Stimulated activated CD8-positive, alpha-beta memory T cell treated with anti-CD3 and anti-CD28 coated beads, Interleukin-12 subunit alpha, Interleukin-12 subunit beta, amount 100 ng/mL, for 4 hours (primary cell): Measurements from ENCODE around the gene TMEM63C.

Experiments used
- DNase-seq: peaks from one replicate; pipeline ENCODE4 v3.0.0-alpha.2; 2020; ENCODE audit warnings: low read depth

TMEM63C gene

GRCh38 chr14:77221241-77221871 lies 39.8 kb downstream of the TMEM63C start:
- no peak for DNase-seq

- DNase-seq = no peak
Measured at GRCh38 chr14:77222546-77223225, 41.1 kb downstream of the TMEM63C start.

- DNase-seq = no peak
Measured at GRCh38 chr14:77224212-77224611, 42.6 kb downstream of the TMEM63C start.

- DNase-seq = no peak
Measured at GRCh38 chr14:77225254-77225653, 43.7 kb downstream of the TMEM63C start.

GRCh38 chr14:77225892-77226557 lies 44.4 kb downstream of the TMEM63C start:
- no peak for DNase-seq

GRCh38 chr14:77228056-77228455 lies 46.5 kb downstream of the TMEM63C start:
- DNase-seq = no peak

- no peak for DNase-seq
Measured at GRCh38 chr14:77230914-77231313, 49.3 kb downstream of the TMEM63C start.

- no peak for DNase-seq
Measured at GRCh38 chr14:77231721-77232120, 50.1 kb downstream of the TMEM63C start.

GRCh38 chr14:77236814-77237213 lies 55.2 kb downstream of the TMEM63C start:
- DNase-seq = no peak

- DNase-seq = no peak
Measured at GRCh38 chr14:77238356-77238755, 56.8 kb downstream of the TMEM63C start.

- DNase-seq = no peak
Measured at GRCh38 chr14:77238996-77239395, 57.4 kb downstream of the TMEM63C start.

- DNase-seq = no peak
Measured at GRCh38 chr14:77239412-77239811, 57.8 kb downstream of the TMEM63C start.

- DNase-seq = no peak
Measured at GRCh38 chr14:77240336-77240915, 58.8 kb downstream of the TMEM63C start.

- DNase-seq = no peak
Measured at GRCh38 chr14:77241955-77242354, 60.4 kb downstream of the TMEM63C start.

GRCh38 chr14:77242752-77243151 lies 61.2 kb downstream of the TMEM63C start:
- DNase-seq = no peak

- no peak for DNase-seq
Measured at GRCh38 chr14:77243853-77244252, 62.3 kb downstream of the TMEM63C start.

GRCh38 chr14:77245820-77246219 lies 64.2 kb downstream of the TMEM63C start:
- no peak for DNase-seq

GRCh38 chr14:77246784-77247183 lies 65.2 kb downstream of the TMEM63C start:
- DNase-seq = no peak

GRCh38 chr14:77248666-77249065 lies 67.1 kb downstream of the TMEM63C start:
- no peak for DNase-seq

- no peak for DNase-seq
Measured at GRCh38 chr14:77249286-77249685, 67.7 kb downstream of the TMEM63C start.

- DNase-seq = no peak
Measured at GRCh38 chr14:77250927-77251326, 69.3 kb downstream of the TMEM63C start.

GRCh38 chr14:77251870-77252269 lies 70.3 kb downstream of the TMEM63C start:
- DNase-seq = no peak
